Adrenal gland (tissue), 12 donors: ENCODE data around the gene CHTF8. TPM values are rescaled to one million over a fixed set of nuclear protein-coding genes. Genes with fewer than 3 reads are reported as not detected.

Experiments
- DNase-seq, 7 donors: peaks; one replicate each; pipeline ENCODE4 v3.0.0-alpha.2; 2019 to 2020
- H3K27ac ChIP-seq, 5 donors: fragments of 200-600 bp; sonication (generic) in 4 of 5; 1 replicate in 3 of 5; 2 replicates in 2 of 5; pipeline versions ENCODE4 v1.5.1 to v1.8.0; 2016 to 2020; ENCODE audit warnings: mild to moderate bottlenecking in 1 of 5
- H3K27me3 ChIP-seq: fragments of 200-600 bp; 2 replicates; pipeline ENCODE4 v1.8.0; 2021
- H3K36me3 ChIP-seq, 2 donors: fragments of 200-600 bp; replicated peaks in 1 of 2; 1 replicate in 1 of 2; 2 replicates in 1 of 2; pipeline versions ENCODE4 v1.5.1 to v1.8.0; 2018 to 2022
- H3K4me1 ChIP-seq, 2 donors: fragments of 200-600 bp; replicated peaks in 1 of 2; 1 replicate in 1 of 2; 2 replicates in 1 of 2; pipeline versions ENCODE4 v1.5.1 to v1.8.0; 2018 to 2021
- H3K4me3 ChIP-seq, 4 donors: fragments of 200-600 bp; sonication (generic) in 3 of 4; one replicate each; pipeline ENCODE4 v1.5.1; 2016 to 2018
- H3K9me3 ChIP-seq, 3 donors: fragments of 200-600 bp; sonication (generic) in 1 of 3; replicated peaks in 1 of 3; 1 replicate in 2 of 3; 2 replicates in 1 of 3; pipeline versions ENCODE4 v1.5.1 to v1.8.0; 2016 to 2021
- CTCF ChIP-seq, 6 experiments: fragments of 450-650 bp in 4 of 6; fragments of 200-600 bp in 2 of 6; sonication (generic) in 1 of 6; IDR thresholded peaks; 1 replicate in 5 of 6; 2 replicates in 1 of 6; pipeline versions ENCODE4 v1.5.1 to v1.8.0; 2016 to 2021; ENCODE audit warnings: antibody characterized with exemption in 6 of 6, mild to moderate bottlenecking in 2 of 6, moderate library complexity in 1 of 6
- POLR2A ChIP-seq, 2 donors: fragments of 450-650 bp; IDR thresholded peaks; one replicate each; pipeline ENCODE4 v1.6.1; 2017; ENCODE audit warnings: antibody characterized with exemption in 2 of 2, mild to moderate bottlenecking in 2 of 2, moderate library complexity in 1 of 2
- WGBS, 4 donors: extraction: QIAGEN DNeasy Blood & Tissue Kit in 2 of 4; methylation state at CpG; one replicate each; pipeline versions ENCODE4 v1.1.5 to v1.1.7; 2013 to 2017; 5-methylcytosine and 5-hydroxymethylcytosine counted together
- intact Hi-C, 2 donors: fragments of 100-400 bp; cut with DNase I; formaldehyde crosslinking; loops; one replicate each; pipeline versions ENCODE4 v1.14.1 to v1.15.0; 2022 to 2023
- polyA plus RNA-seq, 3 donors: library from polyadenylated mRNA; stranded (reverse); fragments of 200-250 nt in 2 of 3; fragments of 350-450 nt in 1 of 3; fragmentation: Illumina TruSeq in 1 of 3; extraction: RNeasy Lipid Tissue Mini Kit (QIAGEN cat#74804) in 1 of 3; gene quantifications; one replicate each; pipeline ENCODE4 v1.2.3, GENCODE V29; 2013 to 2014
- total RNA-seq, 9 donors: library from RNA; depleted of rRNA in 4 of 9; stranded (reverse); fragments of >200 nt in 4 of 9; fragments of 120-200 nt in 1 of 9; fragmentation: NEBNext Ultra II Directional in 1 of 9; extraction: Animal tissue kit (Norgen Biotek cat#: 25700) in 1 of 9; gene quantifications; one replicate each; pipeline versions ENCODE4 v1.1.0 to v1.2.4, GENCODE V29; 2013 to 2023
- donor health status: healthy with polysubstance abuse.
- donor health status: Bipolar disorder and iron deficiency.
- donor health status: DM: yes; HTN: yes; CAD: no.
- donor health status: DM: no; HTN: no; CAD: no.
- donor health status: DM: no; HTN: no; CAD: no.
- donor health status: DM: yes; HTN: yes; CAD: no.

CHTF8 gene
- total and polyA plus RNA-seq, 12 donors, result 34.0 to 207 (median 81.7) TPM

- DNase-seq, result no peak
- no peak overlapping the region for H3K4me3 ChIP-seq
- H3K9me3 ChIP-seq, result no peaks in the 10 kb centered on the region
- no peak for TF ChIP-seq CTCF (IDR thresholded peaks at IDR 0.05)
- no peak for TF ChIP-seq POLR2A (IDR thresholded peaks at IDR 0.05)
- 94 to 98% (median 96%) methylated on average over 28 to 48 of the region's 48 CpGs for WGBS, 4 donors
- H3K27ac ChIP-seq, result no peak overlapping the region
- H3K4me1 ChIP-seq, result peaks cover 14 to 22% of the 10 kb centered on the region in 2 donors
- intact Hi-C loops, result loop anchor here in 1 of 2 donors (10.0 kb wide), 1 partner anchor 205 kb away; no protein-coding TSS in a partner anchor
- peaks cover 0 to 15% of the 10 kb centered on the region in 2 donors for H3K36me3 ChIP-seq
- H3K27me3 ChIP-seq, result peaks cover 8% of the 10 kb centered on the region
Observed at GRCh38 chr16:69109486-69110270, 22.7 kb downstream of the CHTF8 start.

GRCh38 chr16:69108905-69109252 is 23.5 kb downstream of the CHTF8 start:
- intact Hi-C loops, result loop anchor here in 1 of 2 donors (10.0 kb wide), 1 partner anchor 204 kb away; no protein-coding TSS in a partner anchor
- no peak for DNase-seq

GRCh38 chr16:69108064-69108904 is 24.1 kb downstream of the CHTF8 start:
- TF ChIP-seq POLR2A (IDR thresholded peaks at IDR 0.05), result no peak
- TF ChIP-seq CTCF (IDR thresholded peaks at IDR 0.05), result no peak
- Histone ChIP-seq H3K27me3 (peaks cover 8% of the 10 kb centered on the region), H3K36me3 (peaks cover 0 to 8% of the 10 kb centered on the region in 2 donors), H3K4me3 (no peak overlapping the region), H3K9me3 (no peaks in the 10 kb centered on the region), H3K4me1 (peaks cover 14 to 22% of the 10 kb centered on the region in 2 donors), H3K27ac (no peak overlapping the region)
- no peak for DNase-seq
- WGBS, 4 donors, result 65 to 85% (median 74%) methylated on average over 8 to 9 of the region's 9 CpGs
- intact Hi-C loops, result loop anchor here in 1 of 2 donors (10.0 kb wide), 1 partner anchor 203 kb away; no protein-coding TSS in a partner anchor

More at GRCh38 chr16:69108905-69109252, 23.5 kb downstream of the CHTF8 start:
- peaks cover 0 to 8% of the 10 kb centered on the region in 2 donors for H3K36me3 ChIP-seq
- peaks cover 14 to 22% of the 10 kb centered on the region in 2 donors for H3K4me1 ChIP-seq
- H3K27ac ChIP-seq, result no peak overlapping the region
- 83 to 100% (median 94%) methylated on average over 2 to 4 of the region's 4 CpGs for WGBS, 4 donors
- H3K27me3 ChIP-seq, result peaks cover 8% of the 10 kb centered on the region
- H3K9me3 ChIP-seq, result no peaks in the 10 kb centered on the region
- TF ChIP-seq POLR2A (IDR thresholded peaks at IDR 0.05), result no peak
- no peak for TF ChIP-seq CTCF (IDR thresholded peaks at IDR 0.05)
- no peak overlapping the region for H3K4me3 ChIP-seq
